ENCODE results near the gene FANCE. TPM values are rescaled to one million over a fixed set of nuclear protein-coding genes. Genes with fewer than 3 reads are reported as not detected.

FANCE gene
- total and polyA plus RNA-seq, 2 experiments from 2014 or later: 5.4 to 25.5 TPM

GRCh38 chr6:35495258-35496035 is 43.3 kb downstream of the FANCE start:
- Mint-ChIP-seq H3K36me3 (ENCODE audit: low read depth) (peaks cover 5% of the 10 kb centered on the region; the same call in 1 of the 3 replicates), H3K4me3 (peak overlapping the region; percentile 83), H3K9me3 (no peaks in the 10 kb centered on the region; the same call in 2 of the 3 replicates), H3K27me3 (ENCODE audit: insufficient read depth, low read depth, poor library complexity) (peaks cover 50% of the 10 kb centered on the region), H3K27ac (no peak overlapping the region), H3K4me1 (peaks cover 67% of the 10 kb centered on the region)
- Histone ChIP-seq H3K36me3 (ENCODE audit: insufficient read depth) (no peaks in the 10 kb centered on the region), H3K4me3 (peak overlapping the region; percentile 80), H4K20me1 (replicated peaks; ENCODE audit: insufficient read depth) (peaks cover 11% of the 10 kb centered on the region; the same call in 1 of the 2 replicates), H3K4me1 (ENCODE audit: insufficient read depth) (peaks cover 68% of the 10 kb centered on the region), H3K79me2 (replicated peaks; ENCODE audit: insufficient read depth) (peaks cover 47% of the 10 kb centered on the region), H3K9me2 (ENCODE audit: insufficient read depth) (no peaks in the 10 kb centered on the region), H3K27ac (ENCODE audit: low read depth) (no peak overlapping the region), H3F3A (replicated peaks; ENCODE audit: low read depth) (peaks cover 11% of the 10 kb centered on the region; the same call in 1 of the 2 replicates), H2AFZ (no peak overlapping the region; the same call in 1 of the 2 replicates), H3K27me3 (ENCODE audit: insufficient read depth) (peaks cover 9% of the 10 kb centered on the region; the same call in 1 of the 2 replicates), H3K4me2 (peak overlapping the region; percentile 98)
- TF ChIP-seq NANOG (IDR thresholded peaks at IDR 0.05; ENCODE audit: borderline replicate concordance) (no peak), CREB1 (CRISPR knock-in tag; IDR thresholded peaks at IDR 0.05; ENCODE audit: low read depth) (no peak), POLR2AphosphoS5 (IDR thresholded peaks at IDR 0.05; ENCODE audit: low read depth) (no peak), ZNF331 (CRISPR knock-in tag; IDR thresholded peaks at IDR 0.05; ENCODE audit: low read depth) (no peak), STAT1 (IDR thresholded peaks at IDR 0.05; ENCODE audit: unreplicated experiment) (no peak), EZH2phosphoT487 (IDR thresholded peaks at IDR 0.05; ENCODE audit: unreplicated experiment) (no peak), ZNF114 (CRISPR knock-in tag; IDR thresholded peaks at IDR 0.05) (no peak), ETS1 (IDR thresholded peaks at IDR 0.05) (no peak), EZH2 (IDR thresholded peaks at IDR 0.05; ENCODE audit: low read depth, unreplicated experiment) (no peak), CTCF (conservative IDR thresholded peaks at IDR 0.05; ENCODE audit: low read depth in 2 of 2) (no peak), JUNB (IDR thresholded peaks at IDR 0.05; ENCODE audit: unreplicated experiment) (no peak)
- TF ChIP-seq, protein P1, sequence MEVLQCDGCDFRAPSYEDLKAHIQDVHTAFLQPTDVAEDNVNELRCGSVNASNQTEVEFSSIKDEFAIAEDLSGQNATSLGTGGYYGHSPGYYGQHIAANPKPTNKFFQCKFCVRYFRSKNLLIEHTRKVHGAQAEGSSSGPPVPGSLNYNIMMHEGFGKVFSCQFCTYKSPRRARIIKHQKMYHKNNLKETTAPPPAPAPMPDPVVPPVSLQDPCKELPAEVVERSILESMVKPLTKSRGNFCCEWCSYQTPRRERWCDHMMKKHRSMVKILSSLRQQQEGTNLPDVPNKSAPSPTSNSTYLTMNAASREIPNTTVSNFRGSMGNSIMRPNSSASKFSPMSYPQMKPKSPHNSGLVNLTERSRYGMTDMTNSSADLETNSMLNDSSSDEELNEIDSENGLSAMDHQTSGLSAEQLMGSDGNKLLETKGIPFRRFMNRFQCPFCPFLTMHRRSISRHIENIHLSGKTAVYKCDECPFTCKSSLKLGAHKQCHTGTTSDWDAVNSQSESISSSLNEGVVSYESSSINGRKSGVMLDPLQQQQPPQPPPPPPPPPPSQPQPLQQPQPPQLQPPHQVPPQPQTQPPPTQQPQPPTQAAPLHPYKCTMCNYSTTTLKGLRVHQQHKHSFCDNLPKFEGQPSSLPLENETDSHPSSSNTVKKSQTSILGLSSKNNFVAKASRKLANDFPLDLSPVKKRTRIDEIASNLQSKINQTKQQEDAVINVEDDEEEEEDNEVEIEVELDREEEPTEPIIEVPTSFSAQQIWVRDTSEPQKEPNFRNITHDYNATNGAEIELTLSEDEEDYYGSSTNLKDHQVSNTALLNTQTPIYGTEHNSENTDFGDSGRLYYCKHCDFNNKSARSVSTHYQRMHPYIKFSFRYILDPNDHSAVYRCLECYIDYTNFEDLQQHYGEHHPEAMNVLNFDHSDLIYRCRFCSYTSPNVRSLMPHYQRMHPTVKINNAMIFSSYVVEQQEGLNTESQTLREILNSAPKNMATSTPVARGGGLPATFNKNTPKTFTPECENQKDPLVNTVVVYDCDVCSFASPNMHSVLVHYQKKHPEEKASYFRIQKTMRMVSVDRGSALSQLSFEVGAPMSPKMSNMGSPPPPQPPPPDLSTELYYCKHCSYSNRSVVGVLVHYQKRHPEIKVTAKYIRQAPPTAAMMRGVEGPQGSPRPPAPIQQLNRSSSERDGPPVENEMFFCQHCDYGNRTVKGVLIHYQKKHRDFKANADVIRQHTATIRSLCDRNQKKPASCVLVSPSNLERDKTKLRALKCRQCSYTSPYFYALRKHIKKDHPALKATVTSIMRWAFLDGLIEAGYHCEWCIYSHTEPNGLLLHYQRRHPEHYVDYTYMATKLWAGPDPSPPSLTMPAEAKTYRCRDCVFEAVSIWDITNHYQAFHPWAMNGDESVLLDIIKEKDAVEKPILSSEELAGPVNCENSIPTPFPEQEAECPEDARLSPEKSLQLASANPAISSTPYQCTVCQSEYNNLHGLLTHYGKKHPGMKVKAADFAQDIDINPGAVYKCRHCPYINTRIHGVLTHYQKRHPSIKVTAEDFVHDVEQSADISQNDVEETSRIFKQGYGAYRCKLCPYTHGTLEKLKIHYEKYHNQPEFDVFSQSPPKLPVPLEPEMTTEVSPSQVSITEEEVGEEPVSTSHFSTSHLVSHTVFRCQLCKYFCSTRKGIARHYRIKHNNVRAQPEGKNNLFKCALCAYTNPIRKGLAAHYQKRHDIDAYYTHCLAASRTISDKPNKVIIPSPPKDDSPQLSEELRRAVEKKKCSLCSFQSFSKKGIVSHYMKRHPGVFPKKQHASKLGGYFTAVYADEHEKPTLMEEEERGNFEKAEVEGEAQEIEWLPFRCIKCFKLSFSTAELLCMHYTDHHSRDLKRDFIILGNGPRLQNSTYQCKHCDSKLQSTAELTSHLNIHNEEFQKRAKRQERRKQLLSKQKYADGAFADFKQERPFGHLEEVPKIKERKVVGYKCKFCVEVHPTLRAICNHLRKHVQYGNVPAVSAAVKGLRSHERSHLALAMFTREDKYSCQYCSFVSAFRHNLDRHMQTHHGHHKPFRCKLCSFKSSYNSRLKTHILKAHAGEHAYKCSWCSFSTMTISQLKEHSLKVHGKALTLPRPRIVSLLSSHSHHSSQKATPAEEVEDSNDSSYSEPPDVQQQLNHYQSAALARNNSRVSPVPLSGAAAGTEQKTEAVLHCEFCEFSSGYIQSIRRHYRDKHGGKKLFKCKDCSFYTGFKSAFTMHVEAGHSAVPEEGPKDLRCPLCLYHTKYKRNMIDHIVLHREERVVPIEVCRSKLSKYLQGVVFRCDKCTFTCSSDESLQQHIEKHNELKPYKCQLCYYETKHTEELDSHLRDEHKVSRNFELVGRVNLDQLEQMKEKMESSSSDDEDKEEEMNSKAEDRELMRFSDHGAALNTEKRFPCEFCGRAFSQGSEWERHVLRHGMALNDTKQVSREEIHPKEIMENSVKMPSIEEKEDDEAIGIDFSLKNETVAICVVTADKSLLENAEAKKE (CRISPR knock-in tag; IDR thresholded peaks at IDR 0.05): no peak
- TF ChIP-seq, protein P2, sequence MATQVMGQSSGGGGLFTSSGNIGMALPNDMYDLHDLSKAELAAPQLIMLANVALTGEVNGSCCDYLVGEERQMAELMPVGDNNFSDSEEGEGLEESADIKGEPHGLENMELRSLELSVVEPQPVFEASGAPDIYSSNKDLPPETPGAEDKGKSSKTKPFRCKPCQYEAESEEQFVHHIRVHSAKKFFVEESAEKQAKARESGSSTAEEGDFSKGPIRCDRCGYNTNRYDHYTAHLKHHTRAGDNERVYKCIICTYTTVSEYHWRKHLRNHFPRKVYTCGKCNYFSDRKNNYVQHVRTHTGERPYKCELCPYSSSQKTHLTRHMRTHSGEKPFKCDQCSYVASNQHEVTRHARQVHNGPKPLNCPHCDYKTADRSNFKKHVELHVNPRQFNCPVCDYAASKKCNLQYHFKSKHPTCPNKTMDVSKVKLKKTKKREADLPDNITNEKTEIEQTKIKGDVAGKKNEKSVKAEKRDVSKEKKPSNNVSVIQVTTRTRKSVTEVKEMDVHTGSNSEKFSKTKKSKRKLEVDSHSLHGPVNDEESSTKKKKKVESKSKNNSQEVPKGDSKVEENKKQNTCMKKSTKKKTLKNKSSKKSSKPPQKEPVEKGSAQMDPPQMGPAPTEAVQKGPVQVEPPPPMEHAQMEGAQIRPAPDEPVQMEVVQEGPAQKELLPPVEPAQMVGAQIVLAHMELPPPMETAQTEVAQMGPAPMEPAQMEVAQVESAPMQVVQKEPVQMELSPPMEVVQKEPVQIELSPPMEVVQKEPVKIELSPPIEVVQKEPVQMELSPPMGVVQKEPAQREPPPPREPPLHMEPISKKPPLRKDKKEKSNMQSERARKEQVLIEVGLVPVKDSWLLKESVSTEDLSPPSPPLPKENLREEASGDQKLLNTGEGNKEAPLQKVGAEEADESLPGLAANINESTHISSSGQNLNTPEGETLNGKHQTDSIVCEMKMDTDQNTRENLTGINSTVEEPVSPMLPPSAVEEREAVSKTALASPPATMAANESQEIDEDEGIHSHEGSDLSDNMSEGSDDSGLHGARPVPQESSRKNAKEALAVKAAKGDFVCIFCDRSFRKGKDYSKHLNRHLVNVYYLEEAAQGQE (IDR thresholded peaks at IDR 0.05; ENCODE audit: unreplicated experiment): no peak
- DNase-seq (ENCODE audit: low spot score): no peak
- ATAC-seq: no peak
